Activated T-helper 1 cell treated with anti-CD3 and anti-CD28 coated beads, Interleukin-12 subunit alpha, Interleukin-12 subunit beta, Interleukin-2, Interleukin-4 antibody, amounts not matched to agents 30 ng/mL and 10 ng/mL and 1 ng/mL, durations not matched to agents 14 hours and 24 hours and 36 hours (primary cell): ENCODE data around the gene OSM. TPM values are rescaled to one million over a fixed set of nuclear protein-coding genes. Genes with fewer than 3 reads are reported as not detected.

Experiments
- DNase-seq: peaks from one replicate; pipeline ENCODE4 v3.0.0; 2021; ENCODE audit warnings: low spot score
- H3K27ac Mint-ChIP-seq: one replicate; pipeline ENCODE4 v1.8.0; 2021; ENCODE audit warnings: mild to moderate bottlenecking, mixed read lengths
- H3K27me3 Mint-ChIP-seq: one replicate; pipeline ENCODE4 v1.8.0; 2022; ENCODE audit warnings: mild to moderate bottlenecking, moderate library complexity, mixed read lengths; ENCODE audit not compliant: insufficient read depth
- H3K36me3 Mint-ChIP-seq: one replicate; pipeline ENCODE4 v1.8.0; 2021; ENCODE audit warnings: low read depth, mixed read lengths
- H3K4me1 Mint-ChIP-seq: one replicate; pipeline ENCODE4 v1.8.0; 2021; ENCODE audit warnings: low read depth, mixed read lengths
- H3K4me3 Mint-ChIP-seq: one replicate; pipeline ENCODE4 v1.8.0; 2021; ENCODE audit warnings: mild to moderate bottlenecking, moderate library complexity, mixed read lengths
- H3K9me3 Mint-ChIP-seq: one replicate; pipeline ENCODE4 v1.8.0; 2021; ENCODE audit warnings: mixed read lengths
- intact Hi-C: fragments of 100-400 bp; cut with micrococcal nuclease; formaldehyde crosslinking; loops from one replicate; pipeline ENCODE4 v1.15.1; 2024
- total RNA-seq: library from RNA; stranded (reverse); gene quantifications from 2 replicates; pipeline ENCODE4 v1.2.3, GENCODE V29; 2022

The OSM gene
- total RNA-seq, 1 donor from 2014 or later = 78.3 TPM

GRCh38 chr22:30286813-30287647 lies 20.4 kb upstream of the OSM start:
- H3K9me3 Mint-ChIP-seq = no peaks in the 10 kb centered on the region
- peaks cover 68% of the 10 kb centered on the region for H3K4me1 Mint-ChIP-seq
- intact Hi-C loops = loop anchor here (1.0 to 5.0 kb wide), 4 partner anchors 21 to 305 kb away; partner anchors contain the start of genes OSM, PES1 and RNF215
- H3K36me3 Mint-ChIP-seq = peaks cover 3% of the 10 kb centered on the region
- peak; percentile 81 for DNase-seq
- peak overlapping the region; percentile 61 for H3K27ac Mint-ChIP-seq
- no peaks in the 10 kb centered on the region for H3K27me3 Mint-ChIP-seq
- H3K4me3 Mint-ChIP-seq = no peak overlapping the region

DNA sequence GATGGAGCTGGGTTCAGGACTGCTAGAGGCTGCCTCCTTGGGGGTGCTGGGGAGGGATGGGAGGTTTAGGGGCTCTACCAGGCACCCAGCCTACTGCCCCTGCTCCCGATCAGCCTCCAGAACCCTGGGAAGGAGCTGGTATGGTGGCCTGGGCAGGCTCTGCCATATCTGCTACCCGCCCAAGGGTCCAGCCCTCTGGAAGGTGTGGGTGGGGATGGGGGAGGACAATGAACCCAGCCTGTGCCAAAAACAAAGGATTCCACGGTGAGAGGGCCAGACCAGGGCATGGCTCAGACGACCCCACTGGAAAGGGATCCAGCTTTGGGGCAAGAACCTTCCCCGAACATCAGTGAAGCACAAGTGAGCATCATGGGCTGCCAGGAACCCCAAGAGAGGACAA lies 19.7 kb upstream of the OSM start:
- intact Hi-C loops = loop anchor here (5.0 kb wide), 1 partner anchor 306 kb away; the partner anchor contains the start of gene PES1
- peaks cover 65% of the 10 kb centered on the region for H3K4me1 Mint-ChIP-seq
- H3K36me3 Mint-ChIP-seq = peaks cover 3% of the 10 kb centered on the region
- no peak for DNase-seq
- H3K4me3 Mint-ChIP-seq = no peak overlapping the region
- H3K27me3 Mint-ChIP-seq = no peaks in the 10 kb centered on the region
- H3K9me3 Mint-ChIP-seq = no peaks in the 10 kb centered on the region
- H3K27ac Mint-ChIP-seq = peak overlapping the region; percentile 61

GRCh38 chr22:30285846-30286200 lies 19.2 kb upstream of the OSM start:
- intact Hi-C loops = loop anchor here (5.0 kb wide), 1 partner anchor 306 kb away; the partner anchor contains the start of gene PES1
- peaks cover 61% of the 10 kb centered on the region for H3K4me1 Mint-ChIP-seq

DNA sequence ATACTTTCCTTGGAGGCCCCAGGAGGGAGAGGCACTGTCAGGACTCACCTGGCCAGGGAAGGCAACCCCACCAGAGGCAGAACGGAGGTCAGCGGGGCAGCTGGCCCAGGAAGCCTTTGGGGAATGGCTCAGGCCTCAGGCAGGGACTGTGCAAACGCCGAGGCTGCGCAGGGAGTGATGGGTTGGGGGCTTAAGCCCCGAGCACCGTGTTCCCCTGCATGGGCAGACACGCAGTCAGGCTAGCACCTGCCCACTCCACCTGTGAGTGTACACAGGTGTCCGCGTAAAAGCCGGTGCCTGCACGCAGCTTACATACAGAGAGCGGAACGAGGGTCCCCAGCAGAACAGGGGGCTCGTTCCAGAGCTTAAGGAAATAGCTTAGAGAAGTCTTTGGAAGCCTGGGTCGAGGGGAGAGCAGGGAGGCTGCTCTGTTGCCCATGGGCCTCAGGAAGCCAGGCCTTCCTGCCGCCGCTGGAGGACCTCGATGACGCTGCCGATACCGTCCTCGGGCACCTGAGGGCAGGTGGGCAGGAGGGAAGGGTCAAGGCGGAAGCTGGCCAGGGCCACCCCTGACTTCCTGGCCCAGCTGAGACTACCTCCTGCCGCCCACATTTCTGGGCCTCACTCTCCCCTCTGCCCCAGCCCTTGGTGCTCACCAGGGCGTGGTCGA lies 18.7 kb upstream of the OSM start:
- Mint-ChIP-seq H3K27ac (peak overlapping the region; percentile 80), H3K4me3 (peak overlapping the region; percentile 15), H3K36me3 (peaks cover 3% of the 10 kb centered on the region), H3K9me3 (no peaks in the 10 kb centered on the region), H3K4me1 (peaks cover 56% of the 10 kb centered on the region), H3K27me3 (no peaks in the 10 kb centered on the region)
- intact Hi-C loops = loop anchor here (5.0 kb wide), 1 partner anchor 307 kb away; the partner anchor contains the start of gene PES1
- no peak for DNase-seq

More at GRCh38 chr22:30285846-30286200, 19.2 kb upstream of the OSM start:
- peaks cover 3% of the 10 kb centered on the region for H3K36me3 Mint-ChIP-seq
- no peak for DNase-seq
- H3K27ac Mint-ChIP-seq = no peak overlapping the region
- no peak overlapping the region for H3K4me3 Mint-ChIP-seq
- no peaks in the 10 kb centered on the region for H3K27me3 Mint-ChIP-seq
- H3K9me3 Mint-ChIP-seq = no peaks in the 10 kb centered on the region

DNA sequence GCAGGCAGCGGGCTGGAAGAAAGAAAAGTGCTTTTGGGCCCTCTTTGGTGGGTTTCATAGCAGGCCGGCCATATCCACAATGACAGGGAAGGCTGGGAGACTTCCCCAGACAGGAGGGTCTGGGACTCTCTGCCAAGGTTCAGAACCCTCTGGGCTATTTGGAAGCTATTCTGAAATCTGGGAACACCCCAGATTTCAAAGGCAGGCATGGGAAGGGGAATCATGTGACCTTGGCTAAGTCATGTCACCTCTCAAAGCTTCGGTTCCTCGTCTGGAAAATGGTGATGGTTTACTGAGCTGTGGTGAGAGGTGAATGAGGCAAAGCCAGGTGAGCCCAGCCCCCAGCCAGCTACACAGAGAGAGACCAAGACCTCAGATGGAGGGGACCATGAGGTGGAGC lies 18.0 kb upstream of the OSM start:
- H3K4me1 Mint-ChIP-seq = peaks cover 54% of the 10 kb centered on the region
- no peaks in the 10 kb centered on the region for H3K27me3 Mint-ChIP-seq
- intact Hi-C loops = loop anchor here (5.0 kb wide), 1 partner anchor 308 kb away; the partner anchor contains the start of gene PES1
- peaks cover 3% of the 10 kb centered on the region for H3K36me3 Mint-ChIP-seq
- DNase-seq = no peak
- peak overlapping the region; percentile 19 for H3K4me3 Mint-ChIP-seq
- peak overlapping the region; percentile 80 for H3K27ac Mint-ChIP-seq
- H3K9me3 Mint-ChIP-seq = no peaks in the 10 kb centered on the region

DNA sequence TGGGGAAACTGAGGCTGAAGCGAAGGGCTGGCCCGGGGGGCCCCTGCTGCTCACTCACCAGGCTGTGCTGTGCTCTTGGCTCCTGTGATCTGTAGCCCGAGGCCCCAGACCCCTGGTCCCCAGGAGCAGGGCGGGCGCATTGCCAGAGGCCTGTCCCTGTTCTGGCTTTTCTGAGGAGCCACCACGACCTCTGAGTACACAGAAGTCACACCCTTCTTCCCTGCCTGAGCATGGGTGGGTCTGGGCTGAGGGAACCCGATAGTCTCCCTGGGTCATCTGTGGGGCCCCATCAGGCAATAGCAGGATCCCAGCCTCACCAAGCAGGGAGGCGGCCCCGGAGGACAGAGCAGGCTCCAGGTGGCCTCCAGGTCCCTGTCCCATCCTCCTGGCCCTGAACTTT lies 17.5 kb upstream of the OSM start:
- H3K9me3 Mint-ChIP-seq = no peaks in the 10 kb centered on the region
- H3K27me3 Mint-ChIP-seq = no peaks in the 10 kb centered on the region
- no peak for DNase-seq
- H3K4me3 Mint-ChIP-seq = no peak overlapping the region
- H3K36me3 Mint-ChIP-seq = peaks cover 3% of the 10 kb centered on the region
- H3K4me1 Mint-ChIP-seq = peaks cover 59% of the 10 kb centered on the region
- intact Hi-C loops = no loop called here
- H3K27ac Mint-ChIP-seq = peak overlapping the region; percentile 80

GRCh38 chr22:30283342-30283741 lies 16.7 kb upstream of the OSM start:
- Mint-ChIP-seq H3K27ac (peak overlapping the region; percentile 67), H3K9me3 (no peaks in the 10 kb centered on the region), H3K27me3 (no peaks in the 10 kb centered on the region), H3K4me1 (peaks cover 66% of the 10 kb centered on the region), H3K36me3 (peaks cover 7% of the 10 kb centered on the region), H3K4me3 (peak overlapping the region; percentile 37)
- no peak for DNase-seq
- intact Hi-C loops = no loop called here

GRCh38 chr22:30282616-30283046 lies 16.0 kb upstream of the OSM start:
- H3K36me3 Mint-ChIP-seq = peaks cover 10% of the 10 kb centered on the region
- DNase-seq = no peak
- intact Hi-C loops = no loop called here
- peak overlapping the region; percentile 37 for H3K4me3 Mint-ChIP-seq
- no peaks in the 10 kb centered on the region for H3K27me3 Mint-ChIP-seq
- H3K27ac Mint-ChIP-seq = peak overlapping the region; percentile 67
- peaks cover 66% of the 10 kb centered on the region for H3K4me1 Mint-ChIP-seq
- no peaks in the 10 kb centered on the region for H3K9me3 Mint-ChIP-seq

DNA sequence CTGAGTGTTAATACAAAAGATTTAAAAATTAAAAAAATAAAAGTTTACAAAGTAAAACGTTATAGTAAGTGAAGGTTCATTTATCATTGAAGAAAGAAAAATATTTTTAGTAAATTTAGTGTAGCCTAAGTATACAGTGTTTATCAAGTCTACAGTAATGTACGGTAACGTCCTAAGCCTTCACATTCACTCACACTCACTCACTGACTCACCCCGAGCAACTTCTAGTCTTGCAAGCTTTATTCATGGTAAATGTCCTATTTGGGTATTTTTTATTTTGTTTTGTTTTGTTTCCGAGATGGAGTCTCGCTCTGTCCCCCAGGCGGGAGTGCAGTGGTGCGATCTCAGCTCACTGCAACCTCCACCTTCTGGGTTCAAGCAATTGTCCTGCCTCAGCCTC lies 13.9 kb upstream of the OSM start:
- H3K36me3 Mint-ChIP-seq = peaks cover 10% of the 10 kb centered on the region
- H3K4me1 Mint-ChIP-seq = peaks cover 66% of the 10 kb centered on the region
- no peak for DNase-seq
- H3K9me3 Mint-ChIP-seq = no peaks in the 10 kb centered on the region
- H3K27me3 Mint-ChIP-seq = no peaks in the 10 kb centered on the region
- H3K4me3 Mint-ChIP-seq = no peak overlapping the region
- no peak overlapping the region for H3K27ac Mint-ChIP-seq
- intact Hi-C loops = no loop called here

DNA sequence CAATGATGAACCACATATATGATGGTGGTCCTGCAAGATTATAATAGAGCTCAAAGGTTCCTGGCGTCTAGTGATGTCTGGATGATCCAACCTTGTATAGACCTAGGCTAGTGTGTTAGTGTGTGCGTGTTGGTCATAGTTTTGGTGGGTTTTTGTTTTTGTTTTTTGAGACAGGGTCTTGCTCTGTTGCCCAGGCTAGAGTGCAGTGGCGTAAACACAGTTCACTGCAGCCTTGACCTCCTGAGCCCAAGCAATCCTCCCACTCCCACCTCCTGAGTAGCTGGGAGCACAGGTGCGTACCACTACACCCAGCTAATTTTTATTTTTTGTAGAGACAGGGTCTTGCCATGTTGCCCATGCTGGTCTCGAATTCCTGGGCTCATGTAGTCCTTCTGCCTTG lies 13.3 kb upstream of the OSM start:
- intact Hi-C loops = no loop called here
- no peak for DNase-seq
- Mint-ChIP-seq H3K9me3 (no peaks in the 10 kb centered on the region), H3K27me3 (no peaks in the 10 kb centered on the region), H3K4me1 (peaks cover 67% of the 10 kb centered on the region), H3K27ac (no peak overlapping the region), H3K4me3 (no peak overlapping the region), H3K36me3 (peaks cover 10% of the 10 kb centered on the region)

DNA sequence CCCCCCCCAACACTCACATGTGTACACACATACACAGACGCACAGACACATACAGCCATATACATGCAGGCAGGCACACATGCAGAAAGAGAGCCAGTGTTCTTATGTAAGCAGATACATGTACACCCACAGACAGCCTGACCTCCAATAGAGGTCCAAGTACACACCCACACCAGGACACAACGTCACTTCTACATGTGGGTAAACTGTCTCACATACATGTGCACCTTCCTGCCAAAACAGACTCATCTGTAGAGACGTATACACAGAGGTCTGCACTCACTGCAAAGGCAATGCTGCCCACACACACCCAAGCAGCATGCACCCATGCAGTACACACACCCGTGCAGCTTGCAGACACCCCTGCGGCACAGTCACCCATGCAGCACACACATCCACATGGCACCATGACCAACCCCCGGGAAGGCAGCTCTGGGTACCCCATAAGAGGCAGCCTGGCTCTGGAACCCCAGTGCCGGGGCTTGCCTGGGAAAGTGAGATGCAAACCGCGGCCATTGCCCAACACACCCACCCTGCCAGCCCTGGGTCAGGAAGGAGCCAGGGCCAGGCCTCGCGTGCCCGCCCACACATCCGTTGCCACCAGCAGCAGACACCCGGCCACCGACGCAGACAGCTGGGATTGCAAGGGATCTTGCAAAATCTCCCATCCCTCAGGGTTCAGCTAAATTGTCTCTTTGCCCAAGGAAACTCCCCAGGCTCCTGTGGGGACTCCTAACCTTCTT lies 12.6 kb upstream of the OSM start:
- intact Hi-C loops = no loop called here
- Mint-ChIP-seq H3K27me3 (no peaks in the 10 kb centered on the region), H3K4me3 (no peak overlapping the region), H3K9me3 (no peaks in the 10 kb centered on the region), H3K27ac (peak overlapping the region; percentile 9), H3K36me3 (peaks cover 10% of the 10 kb centered on the region), H3K4me1 (peaks cover 67% of the 10 kb centered on the region)
- no peak for DNase-seq

GRCh38 chr22:30277547-30278344 lies 11.1 kb upstream of the OSM start:
- Mint-ChIP-seq H3K27ac (peak overlapping the region; percentile 27), H3K36me3 (peaks cover 13% of the 10 kb centered on the region), H3K4me1 (peaks cover 72% of the 10 kb centered on the region), H3K27me3 (no peaks in the 10 kb centered on the region), H3K4me3 (no peak overlapping the region), H3K9me3 (no peaks in the 10 kb centered on the region)
- intact Hi-C loops = no loop called here
- no peak for DNase-seq
